OCI-LY1 (cell line): ENCODE measurements around the gene WDFY2.

Experiments used
- H2AFZ ChIP-seq: fragments of 200-600 bp; sonication (generic), shearing (Covaris generic); 2 replicates; pipeline ENCODE4 v1.6.0; 2014; ENCODE audit warnings: antibody characterized with exemption, mild to moderate bottlenecking, low read length
- H3F3A ChIP-seq: fragments of 200-600 bp; sonication (generic), shearing (Covaris generic); 2 replicates; pipeline ENCODE4 v1.6.0; 2014; ENCODE audit warnings: mild to moderate bottlenecking, antibody characterized with exemption, low read length, moderate library complexity; ENCODE audit not compliant: insufficient read depth
- H3K27ac ChIP-seq: fragments of 200-600 bp; sonication (generic); 2 replicates; pipeline ENCODE4 v1.5.1; 2014; ENCODE audit warnings: low read length, mixed run types, mild to moderate bottlenecking, low read depth; ENCODE audit not compliant: poor library complexity, severe bottlenecking
- H3K27me3 ChIP-seq: fragments of 200-600 bp; sonication (generic); 2 replicates; pipeline ENCODE4 v1.6.0; 2014; ENCODE audit warnings: antibody characterized with exemption, mild to moderate bottlenecking, low read length, moderate library complexity; ENCODE audit not compliant: insufficient read depth
- H3K36me3 ChIP-seq: fragments of 200-600 bp; sonication (generic); 2 replicates; pipeline ENCODE4 v1.6.1; 2014; ENCODE audit warnings: mild to moderate bottlenecking, antibody characterized with exemption, low read length, moderate library complexity, mixed read lengths; ENCODE audit not compliant: insufficient read depth
- H3K4me1 ChIP-seq: fragments of 200-600 bp; sonication (generic); 2 replicates; pipeline ENCODE4 v1.5.1; 2014; ENCODE audit warnings: mild to moderate bottlenecking, low read length, moderate library complexity; ENCODE audit not compliant: insufficient read depth, severe bottlenecking
- H3K4me2 ChIP-seq: fragments of 200-600 bp; sonication (generic), shearing (Covaris generic); 2 replicates; pipeline ENCODE4 v1.6.1; 2014; ENCODE audit warnings: low read length
- H3K4me3 ChIP-seq: fragments of 200-600 bp; sonication (generic); 2 replicates; pipeline ENCODE4 v1.5.1; 2014; ENCODE audit warnings: low read length, low read depth, mild to moderate bottlenecking, mixed read lengths; ENCODE audit not compliant: poor library complexity, severe bottlenecking
- H3K79me2 ChIP-seq: fragments of 200-600 bp; shearing (Covaris generic); 2 replicates; pipeline ENCODE4 v1.6.1; 2016; ENCODE audit warnings: mixed run types, low read length, mixed read lengths; ENCODE audit not compliant: insufficient read depth
- H3K9ac ChIP-seq: fragments of 200-600 bp; sonication (generic), shearing (Covaris generic); 2 replicates; pipeline ENCODE4 v1.6.1; 2014; ENCODE audit warnings: mild to moderate bottlenecking, low read length, mixed read lengths
- H3K9me2 ChIP-seq: fragments of 200-600 bp; sonication (generic), shearing (Covaris generic); 2 replicates; pipeline ENCODE4 v1.6.1; 2014; ENCODE audit warnings: low read depth, mild to moderate bottlenecking, low read length, mixed read lengths
- H3K9me3 ChIP-seq: fragments of 200-600 bp; shearing (Covaris generic); 2 replicates; pipeline ENCODE4 v1.6.1; 2014; ENCODE audit warnings: low read length, mixed read lengths
- H4K20me1 ChIP-seq: fragments of 200-600 bp; sonication (generic), shearing (Covaris generic); 2 replicates; pipeline ENCODE4 v1.6.0; 2016; ENCODE audit warnings: mild to moderate bottlenecking, low read length; ENCODE audit not compliant: insufficient read depth
- EZH2 ChIP-seq: fragments of 200-600 bp; sonication (generic), shearing (Covaris generic); IDR thresholded peaks from 2 replicates; pipeline ENCODE4 v1.8.0; 2017; ENCODE audit warnings: borderline replicate concordance, mixed run types, mild to moderate bottlenecking, antibody characterized with exemption, low read length, moderate library complexity, mixed read lengths
- TF ChIP-seq, protein P1 (sequence below): fragments of 200-600 bp; sonication (generic), shearing (Covaris generic); IDR thresholded peaks from 2 replicates; pipeline ENCODE4 v1.5.1; 2017; ENCODE audit warnings: mild to moderate bottlenecking, antibody characterized with exemption, low read length, moderate library complexity, mixed read lengths

The WDFY2 gene

DNA sequence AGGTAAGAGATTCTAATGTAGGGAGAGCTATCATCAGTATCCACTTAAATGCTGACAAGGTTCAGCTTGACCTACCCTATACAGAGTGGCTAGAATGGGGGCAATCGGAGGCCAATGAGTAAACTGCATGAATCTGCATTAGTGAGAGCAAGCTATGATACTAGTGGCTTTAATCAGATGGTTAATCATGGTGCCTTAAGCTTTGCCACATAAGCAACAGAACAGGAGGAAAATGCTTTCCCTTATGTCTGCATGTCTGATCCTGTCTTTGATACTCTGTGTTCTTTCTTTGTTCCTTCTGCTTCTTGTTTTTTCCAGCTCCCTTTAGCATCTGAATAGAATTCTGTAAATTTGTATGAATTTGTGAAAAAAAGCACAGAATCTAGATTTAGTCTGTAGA lies 91.1 kb downstream of the WDFY2 start:
- Histone ChIP-seq H3K9me3 (no peaks in the 10 kb centered on the region), H2AFZ (no peak overlapping the region), H3K4me1 (peaks cover 6% of the 10 kb centered on the region), H3K4me3 (no peak overlapping the region), H3K79me2 (no peaks in the 10 kb centered on the region), H3K36me3 (no peaks in the 10 kb centered on the region), H3K9me2 (no peaks in the 10 kb centered on the region), H3F3A (no peaks in the 10 kb centered on the region), H3K27ac (no peak overlapping the region), H3K9ac (no peak overlapping the region), H3K27me3 (no peaks in the 10 kb centered on the region), H3K4me2 (no peak overlapping the region), H4K20me1 (no peaks in the 10 kb centered on the region)
- TF ChIP-seq, protein P1, sequence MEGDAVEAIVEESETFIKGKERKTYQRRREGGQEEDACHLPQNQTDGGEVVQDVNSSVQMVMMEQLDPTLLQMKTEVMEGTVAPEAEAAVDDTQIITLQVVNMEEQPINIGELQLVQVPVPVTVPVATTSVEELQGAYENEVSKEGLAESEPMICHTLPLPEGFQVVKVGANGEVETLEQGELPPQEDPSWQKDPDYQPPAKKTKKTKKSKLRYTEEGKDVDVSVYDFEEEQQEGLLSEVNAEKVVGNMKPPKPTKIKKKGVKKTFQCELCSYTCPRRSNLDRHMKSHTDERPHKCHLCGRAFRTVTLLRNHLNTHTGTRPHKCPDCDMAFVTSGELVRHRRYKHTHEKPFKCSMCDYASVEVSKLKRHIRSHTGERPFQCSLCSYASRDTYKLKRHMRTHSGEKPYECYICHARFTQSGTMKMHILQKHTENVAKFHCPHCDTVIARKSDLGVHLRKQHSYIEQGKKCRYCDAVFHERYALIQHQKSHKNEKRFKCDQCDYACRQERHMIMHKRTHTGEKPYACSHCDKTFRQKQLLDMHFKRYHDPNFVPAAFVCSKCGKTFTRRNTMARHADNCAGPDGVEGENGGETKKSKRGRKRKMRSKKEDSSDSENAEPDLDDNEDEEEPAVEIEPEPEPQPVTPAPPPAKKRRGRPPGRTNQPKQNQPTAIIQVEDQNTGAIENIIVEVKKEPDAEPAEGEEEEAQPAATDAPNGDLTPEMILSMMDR = no peak

DNA sequence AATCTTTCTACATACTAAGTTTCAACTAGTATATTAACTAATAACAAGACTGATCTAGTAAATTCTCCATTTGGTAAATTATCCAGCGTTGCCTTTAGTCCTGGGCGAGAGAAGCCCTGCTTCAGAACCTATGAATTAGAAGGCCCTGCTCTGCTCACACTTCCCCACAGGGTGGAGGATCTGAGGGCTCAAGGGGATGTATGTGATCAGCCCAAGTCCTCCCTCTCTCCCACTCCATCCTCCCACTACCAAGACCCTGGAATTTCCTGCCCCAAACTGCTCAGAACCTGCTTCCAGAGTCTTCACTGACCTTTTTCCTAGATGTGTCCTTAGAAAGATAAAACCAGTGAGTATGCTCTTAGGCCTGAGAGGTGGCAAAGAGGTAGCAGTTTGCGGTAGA lies 91.6 kb downstream of the WDFY2 start:
- no peaks in the 10 kb centered on the region for H4K20me1 ChIP-seq
- H3K4me3 ChIP-seq = no peak overlapping the region
- no peak overlapping the region for H3K4me2 ChIP-seq
- H3K79me2 ChIP-seq = no peaks in the 10 kb centered on the region
- no peaks in the 10 kb centered on the region for H3F3A ChIP-seq
- H3K9me3 ChIP-seq = no peaks in the 10 kb centered on the region
- H3K36me3 ChIP-seq = no peaks in the 10 kb centered on the region
- no peak overlapping the region for H2AFZ ChIP-seq
- no peaks in the 10 kb centered on the region for H3K27me3 ChIP-seq
- no peaks in the 10 kb centered on the region for H3K9me2 ChIP-seq
- no peak overlapping the region for H3K9ac ChIP-seq
- peaks cover 6% of the 10 kb centered on the region for H3K4me1 ChIP-seq
- TF ChIP-seq, protein P1 = no peak
- TF ChIP-seq EZH2 = no peak
- H3K27ac ChIP-seq = no peak overlapping the region

DNA sequence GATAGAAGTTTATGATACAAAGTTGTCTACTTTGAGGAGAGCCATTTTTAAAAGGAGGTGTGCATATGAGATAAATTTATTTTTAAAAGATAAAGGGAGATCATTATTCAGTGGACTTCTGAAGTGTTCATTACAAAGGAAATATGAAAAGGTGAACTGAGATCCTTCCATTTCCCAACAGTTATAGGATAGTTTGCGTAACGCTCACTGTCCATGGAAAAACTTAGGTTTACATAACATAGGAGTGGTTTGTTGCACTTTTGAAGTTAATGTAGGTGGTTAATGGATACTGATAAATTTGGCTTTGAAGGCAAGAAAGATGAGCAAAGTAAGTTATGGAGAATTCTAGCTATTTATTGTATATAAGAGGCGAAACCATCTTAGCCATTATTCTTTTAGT lies 92.5 kb downstream of the WDFY2 start:
- Histone ChIP-seq H3K79me2 (no peaks in the 10 kb centered on the region), H3K27me3 (no peaks in the 10 kb centered on the region), H3F3A (no peaks in the 10 kb centered on the region), H3K9ac (no peak overlapping the region), H2AFZ (no peak overlapping the region), H3K36me3 (no peaks in the 10 kb centered on the region), H3K27ac (no peak overlapping the region), H3K9me2 (no peaks in the 10 kb centered on the region), H3K4me3 (no peak overlapping the region), H4K20me1 (no peaks in the 10 kb centered on the region), H3K4me2 (no peak overlapping the region), H3K4me1 (peaks cover 6% of the 10 kb centered on the region), H3K9me3 (no peaks in the 10 kb centered on the region)
- no peak for TF ChIP-seq EZH2
- TF ChIP-seq, protein P1 = no peak
